ENCODE data around the gene ACAD10. TPM values are rescaled to one million over a fixed set of nuclear protein-coding genes. Genes with fewer than 3 reads are reported as not detected.

Gene ACAD10
- total and polyA plus RNA-seq, 2 experiments from 2014 or later: 24.2 to 32.5 TPM

DNA sequence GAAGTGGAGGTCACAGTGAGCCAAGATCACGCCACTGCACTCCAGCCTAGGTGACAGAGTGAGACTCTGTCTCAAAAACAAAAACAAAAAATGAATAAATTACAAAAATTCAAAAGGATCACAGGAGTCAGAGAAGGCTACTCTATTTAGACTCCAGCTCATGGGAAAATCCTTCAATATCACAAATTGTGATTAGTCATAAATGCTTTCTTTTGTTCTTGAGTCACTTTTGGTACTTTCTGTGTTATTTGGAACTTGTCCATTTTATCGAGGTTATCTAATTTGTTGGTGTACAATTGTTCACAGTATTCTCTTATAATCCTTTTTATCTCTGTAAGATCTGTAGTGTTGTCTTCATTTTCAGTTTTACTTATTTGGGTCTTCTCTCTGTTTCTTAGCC is 99.8 kb downstream of the ACAD10 start:
- no peaks in the 10 kb centered on the region for H3K9me3 ChIP-seq (ENCODE audit: low read depth)
- H2AFZ ChIP-seq: no peak overlapping the region
- H3K4me3 ChIP-seq: no peak overlapping the region
- no peak overlapping the region for H3K4me2 ChIP-seq
- H4K20me1 ChIP-seq (ENCODE audit: insufficient read depth, poor library complexity, severe bottlenecking): no peaks in the 10 kb centered on the region
- no peak overlapping the region for H3K27ac ChIP-seq
- peaks cover 26% of the 10 kb centered on the region for H3K79me2 ChIP-seq
- H3K36me3 ChIP-seq (replicated peaks; ENCODE audit: insufficient read depth, low read depth): no peaks in the 10 kb centered on the region
- H3K9me2 ChIP-seq (replicated peaks; ENCODE audit: insufficient read depth): no peaks in the 10 kb centered on the region
- no peaks in the 10 kb centered on the region for H3K27me3 ChIP-seq
- no peak for DNase-seq (ENCODE audit: low spot score)
- peaks cover 3% of the 10 kb centered on the region for H3K4me1 ChIP-seq (ENCODE audit: insufficient read depth)
- WGBS (ENCODE audit: low lambda C conversion rate, missing lambda C conversion rate): 91% methylated on average over 2 of the region's 2 CpGs
- TF ChIP-seq EZH2 (IDR thresholded peaks at IDR 0.05; ENCODE audit: borderline replicate concordance): no peak
- TF ChIP-seq, protein P1, sequence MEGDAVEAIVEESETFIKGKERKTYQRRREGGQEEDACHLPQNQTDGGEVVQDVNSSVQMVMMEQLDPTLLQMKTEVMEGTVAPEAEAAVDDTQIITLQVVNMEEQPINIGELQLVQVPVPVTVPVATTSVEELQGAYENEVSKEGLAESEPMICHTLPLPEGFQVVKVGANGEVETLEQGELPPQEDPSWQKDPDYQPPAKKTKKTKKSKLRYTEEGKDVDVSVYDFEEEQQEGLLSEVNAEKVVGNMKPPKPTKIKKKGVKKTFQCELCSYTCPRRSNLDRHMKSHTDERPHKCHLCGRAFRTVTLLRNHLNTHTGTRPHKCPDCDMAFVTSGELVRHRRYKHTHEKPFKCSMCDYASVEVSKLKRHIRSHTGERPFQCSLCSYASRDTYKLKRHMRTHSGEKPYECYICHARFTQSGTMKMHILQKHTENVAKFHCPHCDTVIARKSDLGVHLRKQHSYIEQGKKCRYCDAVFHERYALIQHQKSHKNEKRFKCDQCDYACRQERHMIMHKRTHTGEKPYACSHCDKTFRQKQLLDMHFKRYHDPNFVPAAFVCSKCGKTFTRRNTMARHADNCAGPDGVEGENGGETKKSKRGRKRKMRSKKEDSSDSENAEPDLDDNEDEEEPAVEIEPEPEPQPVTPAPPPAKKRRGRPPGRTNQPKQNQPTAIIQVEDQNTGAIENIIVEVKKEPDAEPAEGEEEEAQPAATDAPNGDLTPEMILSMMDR (IDR thresholded peaks at IDR 0.05; ENCODE audit: poor library complexity): no peak
- no peak for TF ChIP-seq EZH2phosphoT487 (IDR thresholded peaks at IDR 0.05; ENCODE audit: low read depth, severe bottlenecking, unreplicated experiment)

- Histone ChIP-seq H2AFZ (no peak overlapping the region), H3K79me2 (peaks cover 6% of the 10 kb centered on the region), H3K9me2 (replicated peaks; ENCODE audit: insufficient read depth) (no peaks in the 10 kb centered on the region), H3K4me1 (ENCODE audit: insufficient read depth) (no peaks in the 10 kb centered on the region), H3K4me3 (no peak overlapping the region), H3K4me2 (no peak overlapping the region), H3K36me3 (replicated peaks; ENCODE audit: insufficient read depth, low read depth) (no peaks in the 10 kb centered on the region), H4K20me1 (ENCODE audit: insufficient read depth, poor library complexity, severe bottlenecking) (no peaks in the 10 kb centered on the region), H3K27ac (no peak overlapping the region), H3K9me3 (ENCODE audit: low read depth) (no peaks in the 10 kb centered on the region), H3K27me3 (no peaks in the 10 kb centered on the region)
- TF ChIP-seq EZH2 (IDR thresholded peaks at IDR 0.05; ENCODE audit: borderline replicate concordance) (no peak), EZH2phosphoT487 (IDR thresholded peaks at IDR 0.05; ENCODE audit: low read depth, severe bottlenecking, unreplicated experiment) (no peak)
- TF ChIP-seq, protein P1 (IDR thresholded peaks at IDR 0.05; ENCODE audit: poor library complexity): no peak
- DNase-seq (ENCODE audit: low spot score): peak; percentile 37
- 76% methylated on average over 6 of the region's 8 CpGs for WGBS (ENCODE audit: low lambda C conversion rate, missing lambda C conversion rate)
Measured at GRCh38 chr12:111788178-111788654, 102.4 kb downstream of the ACAD10 start.

GRCh38 chr12:111789779-111790178 is 103.9 kb downstream of the ACAD10 start:
- no peaks in the 10 kb centered on the region for H3K9me2 ChIP-seq (replicated peaks; ENCODE audit: insufficient read depth)
- H3K4me1 ChIP-seq (ENCODE audit: insufficient read depth): no peaks in the 10 kb centered on the region
- DNase-seq (ENCODE audit: low spot score): no peak
- H3K9me3 ChIP-seq (ENCODE audit: low read depth): no peaks in the 10 kb centered on the region
- H4K20me1 ChIP-seq (ENCODE audit: insufficient read depth, poor library complexity, severe bottlenecking): no peaks in the 10 kb centered on the region
- no peak for TF ChIP-seq EZH2 (IDR thresholded peaks at IDR 0.05; ENCODE audit: borderline replicate concordance)
- no peak for TF ChIP-seq EZH2phosphoT487 (IDR thresholded peaks at IDR 0.05; ENCODE audit: low read depth, severe bottlenecking, unreplicated experiment)
- TF ChIP-seq, protein P1 (IDR thresholded peaks at IDR 0.05; ENCODE audit: poor library complexity): no peak
- H3K4me3 ChIP-seq: no peak overlapping the region
- WGBS (ENCODE audit: low lambda C conversion rate, missing lambda C conversion rate): 87% methylated on average over 11 of the region's 11 CpGs
- H3K27ac ChIP-seq: no peak overlapping the region
- H3K79me2 ChIP-seq: peaks cover 3% of the 10 kb centered on the region
- no peak overlapping the region for H2AFZ ChIP-seq
- H3K27me3 ChIP-seq: no peaks in the 10 kb centered on the region
- no peak overlapping the region for H3K4me2 ChIP-seq
- no peaks in the 10 kb centered on the region for H3K36me3 ChIP-seq (replicated peaks; ENCODE audit: insufficient read depth, low read depth)

- Histone ChIP-seq H2AFZ (no peak overlapping the region), H3K36me3 (replicated peaks; ENCODE audit: insufficient read depth, low read depth) (no peaks in the 10 kb centered on the region), H3K4me1 (ENCODE audit: insufficient read depth) (no peaks in the 10 kb centered on the region), H3K79me2 (no peaks in the 10 kb centered on the region), H3K4me3 (no peak overlapping the region), H3K27me3 (no peaks in the 10 kb centered on the region), H4K20me1 (ENCODE audit: insufficient read depth, poor library complexity, severe bottlenecking) (no peaks in the 10 kb centered on the region), H3K4me2 (no peak overlapping the region), H3K9me2 (replicated peaks; ENCODE audit: insufficient read depth) (no peaks in the 10 kb centered on the region), H3K9me3 (ENCODE audit: low read depth) (no peaks in the 10 kb centered on the region), H3K27ac (no peak overlapping the region)
- 89% methylated on average over 8 of the region's 8 CpGs for WGBS (ENCODE audit: low lambda C conversion rate, missing lambda C conversion rate)
- DNase-seq (ENCODE audit: low spot score): no peak
- TF ChIP-seq EZH2phosphoT487 (IDR thresholded peaks at IDR 0.05; ENCODE audit: low read depth, severe bottlenecking, unreplicated experiment): no peak
- no peak for TF ChIP-seq EZH2 (IDR thresholded peaks at IDR 0.05; ENCODE audit: borderline replicate concordance)
- TF ChIP-seq, protein P1 (IDR thresholded peaks at IDR 0.05; ENCODE audit: poor library complexity): no peak
Measured at GRCh38 chr12:111791507-111791906, 105.7 kb downstream of the ACAD10 start.

Data from hepatocyte (in vitro differentiated cells).